GM18499 (cell line): ENCODE data around the gene STUM.

Source experiments
- ATAC-seq: cut with Tn5 transposase; IDR thresholded peaks from one replicate; pipeline ENCODE4 v1.9.1; 2021; ENCODE audit warnings: moderate number of reproducible peaks; ENCODE audit not compliant: insufficient read depth, unreplicated experiment

The STUM gene

DNA sequence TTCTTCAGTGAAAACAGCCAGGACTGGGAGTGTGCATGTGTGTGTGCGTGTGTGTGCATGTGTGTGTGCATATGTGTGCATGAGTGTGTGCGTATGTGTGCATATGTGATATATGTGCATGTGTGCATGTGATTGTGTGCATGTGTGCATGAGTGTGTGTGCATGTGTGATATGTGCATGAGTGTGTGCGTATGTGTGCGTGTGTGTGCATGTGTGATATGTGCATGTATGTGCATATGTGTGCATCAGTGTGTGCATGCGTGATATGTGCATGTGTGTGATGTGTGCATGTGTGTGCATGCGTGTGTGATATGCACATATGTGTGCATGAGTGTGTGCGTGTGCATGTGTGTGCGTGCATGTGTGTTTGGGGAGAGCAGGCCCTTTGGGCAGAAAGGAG is 100.7 kb downstream of the STUM start:
- no peak for ATAC-seq

DNA sequence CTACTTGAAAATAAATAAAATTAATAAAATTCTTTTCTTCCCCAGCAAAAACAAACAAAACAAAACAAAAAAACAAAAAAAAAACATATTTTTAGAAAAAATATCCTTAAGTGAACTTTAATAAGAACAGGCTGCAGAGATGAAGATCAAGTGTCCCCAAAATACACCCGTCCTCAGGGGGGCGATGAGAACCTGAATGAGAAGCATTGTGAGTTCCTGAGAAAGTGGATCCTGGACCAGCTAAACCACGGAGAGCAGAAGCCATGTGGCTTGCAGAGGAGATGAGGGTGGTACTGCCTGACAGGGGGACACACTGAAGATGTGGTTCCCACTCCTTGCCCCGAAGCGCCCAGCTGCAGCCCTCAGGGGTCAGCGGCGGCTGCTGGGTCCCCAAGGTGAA is 101.2 kb downstream of the STUM start:
- no peak for ATAC-seq

DNA sequence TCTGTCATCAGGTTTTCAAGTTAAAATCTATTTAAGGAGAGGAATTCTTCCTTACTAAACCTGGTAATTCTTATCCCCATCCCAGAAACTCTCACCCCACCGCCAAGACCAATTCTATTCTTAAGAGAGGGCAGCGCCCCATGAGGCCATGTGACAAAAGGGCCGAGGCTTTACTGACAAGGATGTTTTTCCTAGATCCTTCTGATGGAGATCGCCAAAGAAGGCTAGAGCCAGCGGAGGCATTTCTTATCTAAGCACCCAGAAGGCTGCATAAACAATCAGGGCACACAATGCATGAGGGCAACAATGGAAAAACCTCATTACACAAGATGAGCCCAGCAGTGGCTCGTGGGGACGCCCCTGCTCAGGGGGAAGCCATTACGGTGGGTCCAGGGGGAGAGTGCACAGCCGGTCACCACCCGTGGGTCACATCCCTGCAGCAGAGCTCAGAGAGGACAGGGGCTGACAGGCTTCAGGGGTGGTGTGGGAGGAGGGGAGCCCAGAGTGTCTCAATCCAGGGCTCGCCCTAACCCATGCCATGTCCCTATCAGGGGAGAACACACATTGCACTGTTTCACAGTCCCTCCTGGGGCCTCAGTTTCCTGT is 101.8 kb downstream of the STUM start:
- no peak for ATAC-seq

DNA sequence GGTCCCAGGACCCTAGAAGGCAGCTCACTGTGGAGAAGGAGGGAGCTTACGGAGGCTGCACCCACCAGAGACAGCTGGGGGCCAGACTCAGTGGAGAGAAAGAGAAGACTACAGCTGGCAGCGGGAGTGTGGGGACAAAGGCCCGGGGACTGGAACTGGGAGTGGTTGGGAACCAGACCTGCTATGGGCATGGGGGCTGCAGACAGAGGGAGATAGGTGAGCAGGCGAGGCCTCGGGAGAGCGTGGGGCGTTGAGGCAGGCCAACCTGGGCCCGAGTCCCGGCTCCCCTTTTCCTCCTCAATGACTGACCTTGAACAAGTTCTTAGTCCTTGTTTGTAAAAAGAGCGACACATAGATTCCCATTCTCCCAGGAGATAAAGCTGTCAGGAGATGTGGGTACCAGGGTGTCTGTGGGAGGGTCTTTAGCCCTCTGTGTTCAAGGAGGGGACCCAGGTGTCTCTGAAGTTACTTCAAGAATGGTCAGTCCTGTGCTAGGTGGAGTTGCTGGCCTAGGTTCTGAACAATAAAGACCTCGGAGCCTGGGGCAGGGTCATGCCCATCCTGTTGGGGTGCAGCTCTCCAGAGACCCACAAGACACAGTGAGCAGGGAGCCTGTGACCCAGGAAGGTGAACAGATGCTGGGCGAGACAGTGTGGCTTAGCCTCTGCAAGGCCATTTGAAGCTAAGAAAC is 102.6 kb downstream of the STUM start:
- ATAC-seq: no peak

DNA sequence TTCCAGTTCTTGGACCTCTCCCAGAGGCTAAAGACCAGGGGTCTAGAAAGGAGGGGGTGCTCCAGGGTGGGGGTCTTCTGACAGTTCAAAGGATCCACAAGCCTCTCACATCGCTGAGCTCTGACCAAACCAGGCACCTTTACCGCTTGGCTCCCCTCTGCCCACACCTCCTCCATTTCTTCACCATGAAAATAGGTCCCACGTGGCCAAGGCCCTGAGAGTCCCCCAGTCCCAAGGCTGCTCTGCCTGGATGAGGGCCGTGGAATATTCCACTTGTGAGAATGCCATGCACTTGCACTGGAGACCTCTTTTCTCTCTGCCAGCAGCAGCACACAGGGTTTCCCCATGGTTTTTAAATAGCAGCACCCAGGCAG is 103.2 kb downstream of the STUM start:
- ATAC-seq: no peak

DNA sequence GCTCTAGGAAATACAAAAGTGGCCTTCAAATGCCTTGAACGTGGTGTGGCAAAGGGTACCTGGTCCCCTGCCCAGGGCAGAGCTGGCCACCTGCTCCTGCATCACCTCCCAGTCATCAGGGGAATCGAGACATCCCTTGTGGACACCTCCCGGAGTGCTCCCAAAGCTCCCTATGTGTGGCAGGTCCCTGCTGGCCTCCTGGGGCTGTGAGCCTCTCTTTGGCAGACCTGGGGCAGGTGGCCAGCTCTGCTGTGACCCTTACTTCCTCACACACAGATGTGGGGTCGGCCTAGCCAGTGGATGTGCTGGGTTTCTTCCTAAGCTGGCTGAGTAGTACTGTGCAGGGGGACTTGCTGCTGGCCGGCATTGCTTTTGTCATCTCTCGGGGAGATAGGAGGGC is 104.0 kb downstream of the STUM start:
- ATAC-seq: no peak

DNA sequence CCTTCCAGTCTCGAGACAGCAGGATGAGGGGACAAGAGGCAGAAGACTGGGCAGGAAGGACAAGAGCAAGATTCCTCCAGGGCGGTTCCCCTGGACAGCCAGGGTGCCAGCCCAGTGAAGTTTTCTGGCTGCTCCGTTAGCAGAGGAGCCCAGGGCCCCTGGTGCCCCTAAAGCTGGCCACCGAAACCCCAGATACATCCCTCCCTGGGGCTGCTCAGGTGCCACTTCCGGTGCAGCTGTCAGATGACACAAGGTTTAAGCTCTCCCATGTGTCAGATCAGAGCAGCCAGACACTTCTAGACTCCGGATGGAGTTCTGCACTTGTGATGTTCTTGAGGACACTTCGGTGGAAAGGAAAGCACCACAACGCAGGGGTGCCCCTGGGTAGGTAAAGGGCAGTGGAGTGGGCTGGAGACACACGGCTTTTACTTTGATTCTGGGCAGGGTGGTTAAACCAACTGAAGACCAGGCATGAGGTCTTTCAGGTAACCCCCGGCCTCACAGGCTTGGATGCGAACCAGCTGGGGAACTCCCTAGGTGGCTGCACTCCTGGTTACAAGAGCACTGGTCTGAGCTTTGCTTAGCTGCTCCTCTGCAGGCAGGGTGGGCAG is 104.9 kb downstream of the STUM start:
- ATAC-seq: peak; percentile 71

DNA sequence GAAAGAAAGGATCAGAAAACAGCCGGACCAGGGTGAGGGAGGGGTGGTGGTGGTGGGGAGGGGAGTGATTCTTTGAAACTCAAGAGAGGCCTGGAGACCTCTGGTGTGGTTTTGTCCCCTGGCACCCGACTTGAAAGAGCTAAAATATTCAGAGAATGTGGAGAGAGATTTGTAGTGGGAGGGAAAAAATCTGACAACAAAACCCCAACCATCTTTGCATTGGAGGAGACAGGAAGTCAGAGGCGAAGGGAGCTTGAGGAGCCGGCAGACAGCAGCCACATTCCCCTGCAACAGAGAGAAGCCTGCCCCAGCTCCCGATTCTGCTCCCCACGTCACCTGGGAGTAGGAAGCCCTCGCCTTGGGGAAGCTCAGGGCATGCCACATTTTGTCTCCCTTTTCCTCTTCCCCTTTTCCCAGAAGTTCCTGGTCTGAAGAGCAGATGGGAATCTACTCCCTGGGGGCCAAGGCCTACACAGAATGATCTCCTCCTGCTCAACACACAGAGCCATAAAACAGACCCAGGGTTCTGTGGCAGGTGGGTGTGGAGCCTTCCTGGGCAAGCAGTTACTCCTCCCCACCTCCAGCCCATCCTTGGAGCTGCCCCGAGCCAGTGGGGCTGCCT is 105.6 kb downstream of the STUM start:
- no peak for ATAC-seq

DNA sequence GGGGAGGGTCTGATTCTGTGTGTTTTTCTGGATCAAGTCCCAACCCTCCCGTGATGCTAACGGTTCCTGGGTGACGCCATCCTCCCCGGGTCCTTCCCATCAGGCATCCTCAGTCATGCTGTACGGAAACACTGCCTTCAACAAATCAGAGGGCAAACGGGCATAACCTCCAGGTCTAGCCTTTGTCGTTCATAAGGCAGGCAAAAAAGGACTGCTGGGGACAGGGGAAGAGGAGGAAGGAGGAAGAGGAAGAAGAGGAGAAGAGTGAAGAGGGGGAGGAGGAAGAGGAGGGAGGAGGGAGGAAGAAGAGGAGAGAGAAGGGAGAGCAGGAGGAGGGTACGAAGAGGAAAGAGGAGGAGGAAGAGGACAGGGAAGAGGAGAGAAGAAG is 106.1 kb downstream of the STUM start:
- ATAC-seq: no peak

DNA sequence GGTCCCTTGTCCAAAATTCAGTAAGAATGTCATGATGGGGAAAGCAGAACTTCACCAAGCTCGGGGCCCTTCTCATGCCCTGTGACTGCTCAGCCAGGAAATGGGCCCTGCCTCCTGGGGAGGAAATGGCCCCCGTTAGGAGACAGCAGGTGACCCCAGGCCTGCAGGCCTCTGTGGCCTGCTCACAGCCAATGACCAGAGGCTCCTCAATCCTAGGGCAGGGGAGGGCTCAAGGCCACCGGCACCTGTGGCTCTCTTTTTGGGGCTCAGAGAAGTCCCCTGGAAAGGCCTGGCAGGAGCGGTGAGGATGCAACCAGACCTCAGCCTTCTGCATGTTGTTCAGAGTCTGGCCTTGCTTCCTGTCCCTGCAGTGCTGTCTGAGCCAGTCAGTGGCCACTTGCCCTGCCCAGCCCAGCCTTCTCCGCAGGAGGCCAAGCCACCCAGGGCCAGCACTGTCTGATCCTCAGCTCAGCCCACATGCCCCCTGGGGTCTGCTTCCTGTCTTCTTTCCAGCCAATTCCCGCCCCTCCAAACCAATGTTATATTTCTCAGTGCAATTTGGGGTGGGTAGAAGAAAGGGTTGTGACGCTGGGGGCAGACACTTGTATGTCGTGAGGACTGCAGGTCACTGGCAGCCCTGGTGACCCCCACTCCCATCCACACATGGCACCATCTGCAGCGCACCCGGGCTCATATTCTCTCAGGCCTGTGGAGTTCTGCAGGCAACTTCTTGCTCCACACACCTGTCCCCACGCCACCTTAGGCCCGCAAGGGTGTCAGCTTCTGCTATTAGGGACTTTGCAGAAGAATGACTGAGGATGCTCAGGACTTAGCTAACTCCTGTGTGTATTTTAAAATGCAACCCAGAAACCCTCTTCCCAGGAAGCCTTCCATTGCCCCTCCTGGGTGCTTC is 106.9 kb downstream of the STUM start:
- no peak for ATAC-seq

DNA sequence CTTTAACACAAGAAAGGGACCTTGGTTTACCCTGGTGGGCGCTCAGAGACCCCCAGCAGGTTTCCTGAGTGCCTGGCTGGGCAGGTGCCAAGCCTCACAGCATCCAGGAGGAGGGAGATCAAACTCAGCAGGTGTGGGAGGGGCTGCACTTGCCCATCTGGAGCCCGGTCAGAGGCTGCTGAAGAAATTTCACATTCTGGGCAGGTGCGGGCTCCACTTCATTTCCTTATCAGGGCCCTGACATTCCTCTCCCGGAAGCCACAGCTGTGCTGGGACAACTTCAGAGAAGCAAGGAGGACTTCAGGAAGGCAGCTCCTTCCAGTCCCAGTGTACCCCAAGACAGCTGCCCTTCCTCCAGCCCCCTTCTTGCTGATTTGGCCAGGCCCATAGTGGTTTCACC is 107.6 kb downstream of the STUM start:
- ATAC-seq: no peak

DNA sequence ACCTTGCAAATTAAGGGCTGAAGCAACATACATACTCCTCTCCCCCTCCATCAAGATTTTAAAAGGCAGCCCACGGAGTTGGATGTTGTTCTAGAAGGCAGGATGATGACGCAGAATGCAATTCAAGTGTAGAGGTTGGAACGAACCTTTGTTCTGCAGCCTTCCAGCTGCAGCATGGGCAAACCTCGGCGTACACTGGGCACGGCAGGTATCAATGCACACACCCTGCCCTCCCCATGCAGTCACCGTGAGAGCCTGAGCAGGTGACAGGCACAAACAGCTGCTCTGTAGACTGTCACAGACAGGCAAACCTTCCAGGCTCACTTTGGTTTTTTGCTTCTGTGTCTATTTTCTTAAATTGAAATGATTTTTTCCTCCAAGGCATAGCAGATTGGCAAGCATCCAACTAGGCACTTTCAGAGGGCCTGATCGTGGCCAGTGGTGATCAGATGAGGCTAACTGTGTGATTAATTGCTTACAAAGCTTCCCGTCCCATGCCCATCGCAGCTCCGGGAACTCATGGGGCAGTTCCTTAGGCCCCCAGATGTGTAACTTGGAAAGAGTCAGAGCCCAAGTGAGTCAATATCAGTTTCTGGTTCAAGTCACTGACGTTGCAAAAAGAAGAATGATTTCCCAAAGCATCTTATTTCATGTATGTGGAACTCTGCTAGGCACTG is 108.2 kb downstream of the STUM start:
- ATAC-seq: no peak

DNA sequence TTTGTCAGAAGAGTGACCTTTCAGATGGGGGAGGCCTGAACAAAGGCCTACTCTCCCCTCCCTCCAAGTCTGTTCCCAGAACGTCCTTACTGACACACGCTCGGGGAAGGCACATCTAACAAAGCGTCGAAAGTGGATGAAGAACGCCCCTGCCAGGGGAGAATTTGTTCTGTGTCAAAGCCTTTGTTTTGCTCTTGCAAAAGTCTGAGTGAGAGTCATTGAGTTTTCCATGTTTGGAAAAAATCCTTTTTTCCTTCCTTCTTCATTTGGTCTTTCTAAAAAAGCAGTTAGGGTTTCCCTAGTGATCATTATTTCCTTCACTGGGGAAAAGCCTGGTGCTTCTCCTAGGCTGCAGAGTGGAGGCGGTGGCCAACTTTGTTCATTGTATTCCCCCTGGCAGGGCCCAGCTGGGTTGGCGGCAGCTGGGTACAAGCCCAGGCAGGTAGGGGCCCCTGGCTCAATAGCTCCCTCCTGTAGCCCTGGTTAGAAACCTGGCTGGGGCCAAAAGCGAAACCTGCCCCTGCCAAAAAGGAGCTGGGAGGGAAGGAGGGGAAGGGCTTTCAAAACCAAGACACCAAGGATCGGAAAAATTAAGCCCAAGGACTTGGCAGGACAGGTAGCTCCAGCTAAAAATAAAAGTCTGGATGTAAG is 109.5 kb downstream of the STUM start:
- ATAC-seq: no peak

DNA sequence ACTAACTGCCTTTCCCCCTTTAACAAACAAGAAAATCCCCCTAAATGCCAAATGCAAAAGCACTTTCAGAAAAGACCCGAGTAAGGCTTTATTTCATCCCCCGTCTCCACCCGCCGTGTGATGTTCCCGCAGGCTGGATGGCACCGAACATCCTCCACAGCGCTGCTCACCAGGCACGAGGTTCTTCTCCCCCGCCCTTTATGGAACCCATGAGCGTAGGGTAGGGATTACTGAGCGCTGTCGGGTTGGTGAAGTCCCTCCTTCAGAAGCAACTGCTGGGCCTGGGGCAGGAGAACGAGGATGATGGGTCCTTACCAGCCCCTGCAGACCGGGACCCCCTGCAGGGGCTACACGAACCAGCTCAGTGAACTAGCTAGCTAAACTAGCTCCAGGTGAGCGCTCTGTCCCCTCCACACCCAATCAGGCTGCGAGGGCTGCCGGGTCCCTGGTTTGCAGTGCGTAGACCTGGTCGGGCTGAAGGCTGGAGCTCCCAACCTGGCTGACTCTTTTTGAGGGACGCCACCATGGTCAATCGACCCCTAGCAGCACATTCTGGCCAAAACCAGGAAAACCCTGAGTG is 110.1 kb downstream of the STUM start:
- ATAC-seq: no peak
